HL-60/S4 (cell line): ENCODE data around the gene MED29.

ENCODE experiments used
- in situ Hi-C: fragments of 300-500 bp; cut with MboI; formaldehyde crosslinking; loops from 2 replicates; pipeline ENCODE4 v1.14.3; 2022; ENCODE audit warnings: low sequenced_read_pairs

MED29 gene

DNA sequence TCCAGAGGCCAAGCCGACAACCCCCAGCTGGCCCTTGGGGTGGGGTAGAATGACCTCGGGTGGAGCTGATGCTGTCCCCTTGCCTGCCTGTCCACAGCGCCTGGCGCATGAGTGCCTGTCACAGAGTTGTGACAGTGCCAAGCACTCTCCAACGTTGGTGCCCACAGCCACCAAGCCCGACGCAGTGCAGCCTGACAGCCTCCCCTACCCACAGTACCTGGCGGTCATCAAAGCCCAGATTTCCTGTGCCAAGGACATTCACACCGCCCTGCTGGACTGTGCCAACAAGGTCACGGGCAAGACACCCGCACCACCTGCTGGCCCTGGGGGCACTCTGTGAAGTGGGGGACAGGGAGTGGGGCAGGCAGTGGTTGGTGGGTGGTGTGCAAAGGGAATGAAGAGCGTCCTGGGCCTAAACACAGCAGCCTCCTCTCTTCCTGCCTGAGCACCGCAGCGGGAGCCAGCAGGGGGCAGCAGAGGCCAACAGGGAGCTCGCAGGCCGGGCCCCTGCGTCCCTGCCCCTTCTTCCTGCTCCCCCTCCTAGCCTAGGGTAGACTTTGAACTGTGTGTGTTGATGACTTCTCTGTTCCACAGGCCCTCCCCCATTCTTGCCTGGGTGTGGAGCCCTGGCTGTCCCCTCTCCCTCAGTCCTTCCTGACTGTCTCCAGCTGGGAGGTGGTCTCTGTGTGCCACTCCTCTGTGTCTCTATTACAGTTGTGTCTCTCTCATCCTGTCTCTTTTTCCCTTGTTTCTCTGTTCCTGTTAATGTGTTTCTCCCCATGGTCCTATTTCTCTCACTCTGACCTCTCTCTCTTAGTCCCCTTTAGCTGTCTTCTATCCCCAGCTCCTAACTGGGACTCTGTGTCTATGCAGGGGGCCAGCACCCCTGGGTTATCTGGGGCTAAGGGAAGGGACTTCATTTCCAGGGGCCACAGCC, 6.5 kb downstream of the MED29 start:
- in situ Hi-C loops: loop anchor here (10.0 kb wide), 1 partner anchor 53 kb away; the partner anchor contains the start of gene SAMD4B

DNA sequence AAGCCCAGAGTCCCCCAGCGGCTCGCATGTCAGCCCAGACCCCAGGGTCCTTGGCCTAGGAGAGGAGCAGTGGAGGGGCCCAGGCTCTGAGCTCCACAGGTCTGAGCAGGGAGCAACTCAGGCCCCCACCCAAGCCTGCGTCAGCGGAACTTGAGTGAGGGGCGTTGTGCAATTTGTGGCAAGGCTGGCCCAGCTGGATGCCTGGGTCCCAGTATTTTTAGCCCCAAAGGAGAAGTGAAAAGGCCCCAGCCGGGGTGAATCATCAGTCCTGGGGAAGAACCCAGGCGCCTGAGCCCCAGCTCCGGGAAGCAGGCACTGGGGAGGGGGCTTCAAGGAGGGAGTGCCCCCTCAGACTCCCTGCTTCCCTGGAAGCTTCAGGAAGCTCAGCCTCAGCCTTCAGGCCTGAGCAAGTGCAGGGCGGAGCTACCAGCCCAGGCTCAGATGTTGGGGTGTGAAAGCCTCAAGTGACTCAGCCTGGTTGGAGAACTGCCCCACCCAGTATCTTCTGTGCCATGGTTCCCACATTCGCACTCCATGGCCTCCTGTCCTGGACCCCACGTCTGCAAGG, 7.2 kb downstream of the MED29 start:
- in situ Hi-C loops: loop anchor here (10.0 kb wide), 1 partner anchor 54 kb away; the partner anchor contains the start of gene SAMD4B

DNA sequence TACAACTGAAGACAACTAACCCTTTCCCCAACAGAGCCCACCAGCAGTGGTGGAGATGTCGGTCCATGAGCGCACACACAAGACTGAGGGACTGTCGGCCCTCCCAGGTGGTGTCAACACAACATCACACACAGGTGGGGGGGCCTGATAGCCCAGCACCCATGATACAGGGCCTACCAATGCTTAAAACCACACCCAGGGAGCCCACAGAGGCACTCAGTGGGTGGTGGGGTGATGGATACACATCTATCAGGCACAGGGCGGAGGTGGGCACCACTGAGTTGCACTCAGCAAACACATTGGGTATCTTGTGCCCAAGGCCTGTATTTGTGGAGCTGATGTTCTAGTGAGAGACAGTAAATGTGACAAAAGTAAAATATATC, 8.5 kb downstream of the MED29 start:
- in situ Hi-C loops: loop anchor here (10.0 kb wide), 1 partner anchor 55 kb away; the partner anchor contains the start of gene SAMD4B

DNA sequence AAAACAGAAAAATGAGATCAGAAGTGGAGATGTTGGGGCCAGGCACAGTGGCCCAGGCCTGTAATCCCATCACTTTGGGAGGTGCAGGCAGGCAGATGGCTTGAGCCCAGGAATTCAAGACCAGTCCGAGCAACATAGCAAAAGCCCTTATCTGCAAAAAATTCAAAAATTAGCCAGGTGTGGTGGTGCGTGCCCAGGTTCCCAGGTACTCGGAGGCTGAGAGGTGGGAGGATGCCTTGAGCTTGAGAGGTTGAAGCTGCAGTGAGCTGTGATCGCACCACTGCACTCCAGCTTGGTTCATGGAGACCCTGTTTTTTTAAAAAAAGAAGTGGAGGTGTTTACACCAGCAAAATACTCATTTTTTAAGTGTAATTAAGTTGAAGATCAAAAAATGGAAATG, 8.9 kb downstream of the MED29 start:
- in situ Hi-C loops: no loop called here

DNA sequence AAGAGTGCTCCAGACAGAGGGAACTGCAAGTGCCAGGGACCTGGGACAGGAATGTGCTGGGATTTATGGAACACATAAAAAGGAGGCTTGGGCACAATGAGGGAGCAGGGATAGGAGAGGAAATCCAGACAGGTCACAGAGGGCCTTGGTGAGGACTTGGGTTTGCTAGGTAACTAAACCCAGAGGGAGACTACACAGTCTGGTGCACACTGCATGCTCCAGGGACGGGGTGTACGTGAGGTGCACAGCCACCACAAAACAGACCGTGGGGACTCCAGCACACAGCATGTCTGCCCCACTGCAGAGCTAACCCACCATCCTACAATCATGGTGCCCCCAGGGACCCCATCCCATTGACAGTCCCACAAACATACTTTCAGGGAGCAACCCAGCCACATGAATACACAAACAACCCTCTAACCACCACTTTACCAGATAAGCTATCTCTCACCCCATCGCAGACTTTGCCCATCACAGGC, 9.9 kb downstream of the MED29 start:
- in situ Hi-C loops: no loop called here

DNA sequence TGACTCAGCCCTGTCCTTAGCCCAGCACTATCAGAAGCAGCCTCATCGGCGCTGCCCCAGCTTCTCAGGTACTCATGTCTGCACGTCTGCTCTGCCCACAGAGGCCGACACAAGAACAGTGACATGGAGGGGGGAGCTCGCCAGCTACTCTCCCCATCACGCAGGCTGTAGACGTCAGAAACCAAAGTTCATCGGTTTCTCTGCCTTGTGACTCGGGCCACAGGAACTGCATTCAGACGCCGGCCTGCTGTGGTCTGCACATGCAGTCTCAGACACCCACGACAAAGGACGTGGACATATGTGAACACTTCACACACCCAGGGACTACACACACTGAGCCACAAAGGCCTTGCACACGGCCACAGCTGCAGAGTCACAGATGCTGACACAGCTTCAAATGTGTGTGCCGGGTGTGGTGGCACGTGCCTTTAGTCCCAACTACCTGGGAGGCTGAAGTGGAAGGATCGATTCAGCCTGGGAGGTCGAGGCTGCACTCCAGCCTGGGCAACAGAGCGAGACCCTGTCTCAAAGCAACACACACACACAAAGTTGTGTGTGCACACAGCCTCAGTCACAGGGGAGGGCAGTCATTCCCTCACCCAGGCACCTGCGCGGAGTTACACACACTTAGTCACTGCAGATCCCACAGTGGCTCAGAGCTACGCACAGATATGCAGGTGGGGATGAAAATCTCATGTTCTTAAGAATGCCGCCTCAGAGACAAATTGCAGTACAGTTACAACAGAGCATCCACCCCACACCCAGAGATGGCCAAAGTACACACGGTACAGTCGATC, 10.6 kb downstream of the MED29 start:
- in situ Hi-C loops: no loop called here

DNA sequence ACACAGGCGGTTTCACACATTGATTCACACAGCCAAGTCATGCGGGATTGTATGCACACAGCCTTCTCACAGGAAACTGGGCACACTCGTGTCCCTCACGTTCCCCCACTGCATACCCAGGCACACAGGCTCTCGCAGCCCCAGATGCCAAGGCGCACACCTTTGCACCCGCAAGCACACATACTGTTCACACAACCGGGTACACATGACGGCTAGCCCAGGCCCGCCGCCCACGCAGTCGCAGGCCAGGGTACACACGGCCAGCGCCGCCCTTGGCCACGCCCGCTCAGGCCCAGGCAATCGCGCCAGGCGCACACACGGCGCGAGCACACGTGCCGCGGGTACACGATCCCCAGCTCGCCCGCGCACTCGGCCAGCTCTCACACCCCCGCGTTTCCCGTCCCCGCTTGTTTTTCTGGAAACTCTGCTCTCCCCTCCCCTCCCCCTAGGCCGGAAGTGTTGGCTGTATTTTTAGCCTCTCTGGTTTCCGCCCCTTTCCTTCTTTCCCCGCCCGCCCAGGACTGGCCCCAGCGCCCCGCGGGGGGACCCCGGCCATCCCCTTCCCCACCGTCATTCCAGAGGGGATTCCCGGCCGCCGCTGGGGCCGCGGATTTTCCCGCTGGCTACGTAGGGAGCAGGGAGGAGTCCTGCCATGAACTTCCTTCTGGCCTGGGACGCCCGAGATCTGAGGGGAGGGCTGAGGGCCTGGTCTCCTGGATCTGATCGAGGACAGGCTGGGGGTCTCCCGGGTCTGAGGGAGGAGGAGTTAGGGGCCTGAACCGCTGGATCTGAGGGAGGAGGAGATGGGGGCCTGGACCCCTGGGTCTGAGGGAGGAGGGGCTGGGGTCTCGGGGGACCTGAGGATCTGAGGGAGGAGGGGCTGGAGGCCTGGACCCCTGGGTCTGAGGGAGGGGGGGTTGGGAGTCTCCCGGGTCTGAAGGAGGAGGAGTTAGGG, 11.4 kb downstream of the MED29 start:
- in situ Hi-C loops: no loop called here

DNA sequence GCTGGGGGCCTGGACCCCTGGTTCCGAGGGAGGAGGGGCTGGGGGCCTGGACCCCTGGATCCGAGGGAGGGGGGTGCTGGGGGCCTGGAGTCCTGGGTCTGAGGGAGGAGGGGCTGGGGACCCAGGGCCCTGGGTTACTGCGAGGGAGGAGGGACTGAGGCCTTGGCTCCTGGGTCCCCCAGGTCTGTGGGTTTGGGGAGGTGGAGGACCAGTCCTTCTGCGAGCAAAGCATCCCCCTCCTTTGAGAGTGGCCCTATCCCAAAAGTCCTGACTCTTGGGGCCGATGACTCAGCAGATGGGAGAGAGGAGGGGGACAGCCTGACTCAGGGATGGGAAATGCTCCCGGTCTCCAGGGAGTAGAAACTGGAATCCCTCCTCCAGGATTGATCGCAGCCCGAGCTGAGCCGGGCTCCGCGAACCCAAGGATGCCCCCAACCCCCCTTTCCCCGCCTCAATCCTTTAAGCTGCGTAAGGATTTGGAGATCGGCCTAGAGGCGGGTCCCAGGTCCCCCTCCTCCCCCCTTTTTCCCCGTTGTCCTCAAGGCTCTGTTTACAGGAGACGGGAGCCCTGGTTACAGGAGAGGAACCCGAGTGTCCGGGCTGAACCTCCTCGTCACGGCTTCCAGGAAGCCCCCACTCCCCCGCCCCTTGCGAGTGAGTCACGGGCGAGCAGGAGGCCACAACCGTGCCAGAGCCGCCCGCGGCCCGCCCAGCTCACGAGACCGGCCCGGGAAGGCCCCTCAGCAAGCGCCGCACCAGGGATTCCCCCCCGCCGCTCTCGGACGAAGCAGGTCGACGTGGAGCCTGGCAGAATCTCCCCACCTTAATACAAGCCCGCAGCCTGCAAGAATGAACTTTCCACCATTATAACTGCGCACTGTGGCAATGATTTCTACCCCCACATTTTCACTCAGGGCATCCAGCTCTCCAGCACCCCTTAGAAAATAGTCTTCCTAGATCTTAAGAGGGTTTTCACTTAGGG, 12.4 kb downstream of the MED29 start:
- in situ Hi-C loops: no loop called here

DNA sequence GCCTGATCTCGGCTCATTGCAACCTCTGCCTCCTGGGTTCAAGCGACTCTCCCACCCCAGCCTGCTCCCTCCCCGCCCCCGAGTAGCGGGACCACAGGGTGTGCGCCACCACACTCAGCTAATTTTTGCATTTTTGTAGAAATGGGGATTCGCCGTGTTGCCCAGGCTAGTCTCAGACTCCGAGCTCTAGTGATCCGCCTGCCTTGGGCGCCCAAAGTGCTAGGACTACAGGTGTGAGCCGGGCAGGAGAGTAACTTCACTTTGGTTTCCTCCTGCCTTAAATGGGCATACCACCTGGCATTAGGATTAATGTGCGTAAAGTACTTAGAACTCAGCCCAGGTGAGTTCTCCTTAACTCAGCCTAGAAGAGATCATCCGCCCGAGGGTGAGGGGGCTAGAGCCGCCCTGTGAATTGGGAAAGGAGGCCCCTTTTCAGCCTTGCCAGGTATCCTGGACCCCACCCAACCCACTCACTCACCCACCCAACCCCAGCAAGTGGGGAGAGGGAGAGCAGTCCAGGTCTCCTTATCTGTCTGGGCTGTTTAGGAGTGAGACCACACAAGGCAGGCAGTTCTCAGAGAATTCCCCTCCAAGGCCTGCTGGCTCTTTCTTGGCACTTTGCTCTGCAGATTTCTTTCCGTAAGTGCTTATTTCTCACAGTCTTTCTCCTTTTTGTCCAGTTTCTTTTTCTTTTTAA, 14.2 kb downstream of the MED29 start:
- in situ Hi-C loops: no loop called here

DNA sequence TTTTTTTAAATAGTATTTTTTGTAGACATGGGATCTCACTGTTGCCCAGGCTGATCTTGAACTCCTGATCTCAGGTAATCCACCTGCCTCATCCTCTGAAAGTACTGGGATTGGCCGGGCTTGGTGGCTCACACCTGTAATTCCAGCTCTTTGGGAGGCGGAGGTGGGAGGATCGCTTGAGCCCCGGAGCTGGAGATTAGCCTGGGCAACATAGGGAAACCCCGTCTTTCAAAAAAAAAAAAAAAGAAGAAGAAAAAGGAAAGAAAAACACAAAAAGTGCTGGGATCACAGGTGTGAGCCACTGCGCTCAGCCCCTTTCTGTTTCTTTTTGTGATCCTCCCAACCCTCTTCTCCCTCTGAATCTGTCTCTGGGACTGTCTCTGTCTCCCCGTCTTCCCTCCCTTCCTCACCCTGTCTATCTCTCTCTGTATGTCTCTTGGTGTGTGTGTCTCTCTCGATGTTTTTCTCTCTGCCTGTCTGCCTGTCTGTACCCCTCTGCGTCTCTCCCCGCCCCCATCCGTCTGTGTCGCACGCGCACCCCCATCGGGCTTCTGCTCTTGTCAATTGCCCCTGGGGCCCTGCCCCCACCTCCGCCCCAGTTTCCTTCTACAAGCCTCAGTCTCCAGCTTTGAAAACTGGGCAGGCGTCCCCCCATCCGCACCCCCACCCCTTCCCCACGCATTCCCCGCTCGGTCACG, 14.9 kb downstream of the MED29 start:
- in situ Hi-C loops: no loop called here

DNA sequence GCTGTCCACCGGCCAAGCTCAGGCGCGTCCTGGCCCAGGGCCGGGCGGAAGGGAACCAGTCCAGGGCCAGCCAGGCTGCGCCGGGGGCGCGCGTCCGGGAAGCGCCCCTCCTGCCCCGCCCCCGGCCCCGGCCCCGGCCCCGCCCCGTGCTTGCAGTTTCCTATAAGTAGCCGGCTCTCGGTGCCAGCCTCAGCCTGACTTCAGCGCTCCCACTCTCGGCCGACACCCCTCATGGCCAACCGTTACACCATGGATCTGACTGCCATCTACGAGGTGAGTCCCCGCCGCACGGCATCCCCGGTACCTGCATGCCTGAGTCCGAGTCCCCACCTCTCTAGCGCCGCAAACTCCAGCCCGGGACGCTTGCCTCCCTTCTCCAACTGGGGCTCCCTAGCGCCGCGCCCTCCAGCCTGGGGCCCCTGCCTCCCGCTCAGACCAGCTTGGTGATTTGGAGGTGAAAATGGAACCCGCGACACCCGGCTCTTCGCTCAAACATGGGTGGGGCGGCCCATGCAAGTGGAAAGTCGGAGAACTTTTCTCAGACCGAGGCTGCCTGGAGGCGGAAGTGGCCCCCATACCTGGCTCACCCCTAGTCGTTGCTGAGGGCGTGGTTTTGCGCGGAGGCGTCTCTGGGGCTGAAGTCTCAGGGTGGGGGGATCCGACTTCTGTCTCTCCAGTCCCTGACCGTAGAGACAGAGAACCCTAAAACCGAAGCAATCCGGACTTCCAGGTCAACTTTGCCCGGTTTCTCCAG, 15.7 kb downstream of the MED29 start, which contains the start of gene ZFP36:
ZFP36 (plus strand) TSS at position 192 of the 754 bp plus-strand sequence; CDS start at position 250, 58 bp downstream.
- in situ Hi-C loops: no loop called here

DNA sequence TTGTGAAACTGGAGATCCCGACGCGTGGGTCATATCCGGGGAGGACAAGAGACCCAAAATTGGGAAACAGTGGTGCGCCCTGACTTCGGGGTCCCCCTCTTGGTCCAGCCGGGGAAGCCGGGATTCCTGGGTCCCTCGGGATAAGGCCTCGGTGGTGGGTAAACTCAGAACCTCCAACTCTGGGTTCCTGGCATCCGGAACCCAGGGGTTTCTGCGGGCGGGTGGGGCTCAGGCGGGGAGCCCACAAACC, 16.2 kb downstream of the MED29 start:
- in situ Hi-C loops: no loop called here

DNA sequence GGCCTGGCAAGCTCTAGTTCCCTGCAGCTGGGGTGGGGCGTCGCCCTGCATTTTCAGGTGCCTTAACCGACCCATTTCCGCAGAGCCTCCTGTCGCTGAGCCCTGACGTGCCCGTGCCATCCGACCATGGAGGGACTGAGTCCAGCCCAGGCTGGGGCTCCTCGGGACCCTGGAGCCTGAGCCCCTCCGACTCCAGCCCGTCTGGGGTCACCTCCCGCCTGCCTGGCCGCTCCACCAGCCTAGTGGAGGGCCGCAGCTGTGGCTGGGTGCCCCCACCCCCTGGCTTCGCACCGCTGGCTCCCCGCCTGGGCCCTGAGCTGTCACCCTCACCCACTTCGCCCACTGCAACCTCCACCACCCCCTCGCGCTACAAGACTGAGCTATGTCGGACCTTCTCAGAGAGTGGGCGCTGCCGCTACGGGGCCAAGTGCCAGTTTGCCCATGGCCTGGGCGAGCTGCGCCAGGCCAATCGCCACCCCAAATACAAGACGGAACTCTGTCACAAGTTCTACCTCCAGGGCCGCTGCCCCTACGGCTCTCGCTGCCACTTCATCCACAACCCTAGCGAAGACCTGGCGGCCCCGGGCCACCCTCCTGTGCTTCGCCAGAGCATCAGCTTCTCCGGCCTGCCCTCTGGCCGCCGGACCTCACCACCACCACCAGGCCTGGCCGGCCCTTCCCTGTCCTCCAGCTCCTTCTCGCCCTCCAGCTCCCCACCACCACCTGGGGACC, 16.6 kb downstream of the MED29 start:
- in situ Hi-C loops: no loop called here

DNA sequence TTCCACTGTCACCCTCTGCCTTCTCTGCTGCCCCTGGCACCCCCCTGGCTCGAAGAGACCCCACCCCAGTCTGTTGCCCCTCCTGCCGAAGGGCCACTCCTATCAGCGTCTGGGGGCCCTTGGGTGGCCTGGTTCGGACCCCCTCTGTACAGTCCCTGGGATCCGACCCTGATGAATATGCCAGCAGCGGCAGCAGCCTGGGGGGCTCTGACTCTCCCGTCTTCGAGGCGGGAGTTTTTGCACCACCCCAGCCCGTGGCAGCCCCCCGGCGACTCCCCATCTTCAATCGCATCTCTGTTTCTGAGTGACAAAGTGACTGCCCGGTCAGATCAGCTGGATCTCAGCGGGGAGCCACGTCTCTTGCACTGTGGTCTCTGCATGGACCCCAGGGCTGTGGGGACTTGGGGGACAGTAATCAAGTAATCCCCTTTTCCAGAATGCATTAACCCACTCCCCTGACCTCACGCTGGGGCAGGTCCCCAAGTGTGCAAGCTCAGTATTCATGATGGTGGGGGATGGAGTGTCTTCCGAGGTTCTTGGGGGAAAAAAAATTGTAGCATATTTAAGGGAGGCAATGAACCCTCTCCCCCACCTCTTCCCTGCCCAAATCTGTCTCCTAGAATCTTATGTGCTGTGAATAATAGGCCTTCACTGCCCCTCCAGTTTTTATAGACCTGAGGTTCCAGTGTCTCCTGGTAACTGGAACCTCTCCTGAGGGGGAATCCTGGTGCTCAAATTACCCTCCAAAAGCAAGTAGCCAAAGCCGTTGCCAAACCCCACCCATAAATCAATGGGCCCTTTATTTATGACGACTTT, 17.4 kb downstream of the MED29 start:
- in situ Hi-C loops: no loop called here

DNA sequence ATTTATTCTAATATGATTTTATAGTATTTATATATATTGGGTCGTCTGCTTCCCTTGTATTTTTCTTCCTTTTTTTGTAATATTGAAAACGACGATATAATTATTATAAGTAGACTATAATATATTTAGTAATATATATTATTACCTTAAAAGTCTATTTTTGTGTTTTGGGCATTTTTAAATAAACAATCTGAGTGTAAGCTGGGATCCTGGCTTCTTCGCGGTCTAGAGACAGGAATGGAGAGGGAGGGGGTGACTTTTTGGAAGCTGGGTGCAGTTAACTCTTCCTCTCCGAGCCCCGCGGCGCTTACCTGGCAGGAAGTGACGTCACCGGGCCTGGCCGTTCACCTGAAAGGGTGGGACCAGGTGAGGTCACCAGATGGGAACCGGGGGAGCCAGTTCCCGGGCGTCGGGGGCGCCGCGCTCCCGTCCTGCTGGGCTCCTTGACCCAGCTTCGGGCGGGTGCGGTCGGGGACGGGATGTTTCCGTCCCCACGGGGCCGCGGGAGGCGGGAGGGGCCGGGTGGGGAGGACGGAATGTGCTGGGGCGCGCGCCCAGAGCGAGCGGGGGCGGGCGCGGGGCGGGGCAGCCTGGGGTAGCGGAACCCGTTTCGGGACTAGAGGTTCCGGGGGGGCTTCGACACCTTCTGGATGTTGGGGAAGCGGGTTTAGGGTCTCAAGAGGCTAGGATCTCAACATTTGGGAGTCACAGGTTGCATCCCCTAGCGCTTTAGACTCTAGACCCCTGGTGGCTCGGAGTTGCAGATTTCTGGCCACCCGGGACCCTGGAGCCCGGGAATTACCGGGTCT, 18.2 kb downstream of the MED29 start:
- in situ Hi-C loops: no loop called here
